MM.1S (cell line): ENCODE results near the gene DPP10.

Source experiments
- CTCF ChIP-seq: fragments of 300-600 bp; sonication (generic); IDR thresholded peaks from 2 replicates; pipeline ENCODE4 v1.5.1; 2016; ENCODE audit warnings: antibody characterized with exemption, low read length, mixed read lengths
- EZH2 ChIP-seq: fragments of 300-600 bp; sonication (generic); optimal IDR thresholded peaks from 2 replicates; pipeline ENCODE3; 2017; ENCODE audit warnings: low read depth, mild to moderate bottlenecking, antibody characterized with exemption, low read length, mixed read lengths
- EZH2phosphoT487 ChIP-seq: fragments of 300-600 bp; sonication (generic); IDR thresholded peaks from 2 replicates; pipeline ENCODE4 v1.6.1; 2018; ENCODE audit warnings: antibody characterized with exemption, low read length

- TF ChIP-seq CTCF (no peak), EZH2 (no peak), EZH2phosphoT487 (no peak)
Measured at GRCh38 chr2:115569547-115569946, 1127.1 kb downstream of the DPP10 start.
